Right lobe of liver (tissue), 6 donors: Measurements from ENCODE around the gene ZKSCAN4. TPM values are rescaled to one million over a fixed set of nuclear protein-coding genes. Genes with fewer than 3 reads are reported as not detected.
A peak's percentile ranks its signal among the peaks of the same experiment; 100 is the strongest.

Experiments
- ATAC-seq, 4 donors: fragments of 200-7000 bp; cut with Tn5 transposase; one replicate each; pipeline ENCODE4 v1.9.1; 2020; ENCODE audit warnings: mild to moderate bottlenecking in 4 of 4, moderate library complexity in 4 of 4
- DNase-seq, 3 donors: peaks; one replicate each; pipeline ENCODE4 v3.0.0-alpha.2; 2020
- H3K27ac ChIP-seq, 3 donors: fragments of 200-600 bp; one replicate each; pipeline ENCODE4 v1.8.0; 2022
- H3K27me3 ChIP-seq, 2 donors: fragments of 200-600 bp; one replicate each; pipeline ENCODE4 v1.8.0; 2022
- H3K36me3 ChIP-seq, 4 donors: fragments of 200-600 bp; sonication (generic) in 1 of 4; one replicate each; pipeline versions ENCODE4 v1.5.1 to v1.8.0; 2017 to 2022; ENCODE audit warnings: control low read depth in 1 of 4
- H3K4me1 ChIP-seq, 4 donors: fragments of 200-600 bp; sonication (generic) in 1 of 4; one replicate each; pipeline versions ENCODE4 v1.5.1 to v1.8.0; 2017 to 2022; ENCODE audit warnings: control low read depth in 1 of 4
- H3K4me3 ChIP-seq, 3 donors: fragments of 200-600 bp; one replicate each; pipeline ENCODE4 v1.8.0; 2022
- H3K9me3 ChIP-seq, 4 donors: fragments of 200-600 bp; sonication (generic) in 1 of 4; one replicate each; pipeline versions ENCODE4 v1.5.1 to v1.8.0; 2017 to 2022; ENCODE audit warnings: control low read depth in 1 of 4
- POLR2A ChIP-seq: fragments of 450-650 bp; IDR thresholded peaks from one replicate; pipeline ENCODE4 v1.6.1; 2017; ENCODE audit warnings: antibody characterized with exemption, mild to moderate bottlenecking
- WGBS: methylation state at CpG from one replicate; pipeline ENCODE4 v1.1.6; 2018; ENCODE audit warnings: low coverage, low lambda C conversion rate; ENCODE audit not compliant: insufficient coverage; ENCODE audit errors: missing lambda C conversion rate; 5-methylcytosine and 5-hydroxymethylcytosine counted together
- intact Hi-C, 2 donors: fragments of 100-400 bp; cut with DNase I; formaldehyde crosslinking; loops; one replicate each; pipeline versions ENCODE4 v1.11.2 to v1.14.1; 2022
- total RNA-seq, 6 experiments: library from RNA; depleted of rRNA in 2 of 6; stranded (reverse); fragments of >200 nt in 2 of 6; fragmentation: NEBNext Ultra II Directional in 3 of 6; extraction: Animal tissue kit (Norgen Biotek cat#: 25700) in 3 of 6; gene quantifications; one replicate each; pipeline versions ENCODE4 v1.1.0 to v1.2.4, GENCODE V29; 2016 to 2023
- TF ChIP-seq, protein P1 (sequence below), 4 donors: fragments of 200-600 bp in 3 of 4; fragments of 450-650 bp in 1 of 4; IDR thresholded peaks; one replicate each; pipeline versions ENCODE4 v1.5.1 to v1.8.0; 2016 to 2022; ENCODE audit warnings: antibody characterized with exemption in 4 of 4, mild to moderate bottlenecking in 2 of 4
- donor health status: DM: no; HTN: yes; CAD: no.
- donor health status: DM: no; HTN: no; CAD: no.
- donor health status: DM: no; HTN: no; CAD: no.
- donor health status: DM: no; HTN: yes; CAD: no.
- donor health status: DM: no; HTN: yes; CAD: no.

The ZKSCAN4 gene
- total RNA-seq, 6 experiments from 2014 or later = 1.1 to 2.6 (median 2.3) TPM

DNA sequence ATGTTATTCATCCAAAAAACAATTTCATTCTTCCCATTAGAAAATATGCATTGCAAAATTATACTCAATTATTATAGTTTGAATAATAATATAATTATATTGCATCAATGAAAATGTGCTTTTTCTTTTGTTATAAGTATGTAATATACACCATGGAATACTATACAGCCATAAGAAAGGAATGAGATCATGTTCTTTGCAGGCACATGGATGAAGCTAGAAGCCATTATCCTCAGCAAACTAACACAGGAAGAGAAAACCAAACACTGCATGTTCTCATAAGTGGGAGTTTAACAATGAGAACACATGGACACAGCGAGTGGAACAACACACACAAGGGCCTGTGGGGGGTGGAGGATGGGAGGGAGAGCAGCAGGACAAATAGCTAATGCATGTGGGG is 5.0 kb upstream of the ZKSCAN4 start:
- Histone ChIP-seq H3K36me3 (no peaks in the 10 kb centered on the region), H3K9me3 (no peaks in the 10 kb centered on the region), H3K4me1 (peaks cover 0 to 3% (median 0%) of the 10 kb centered on the region in 4 donors), H3K27me3 (no peaks in the 10 kb centered on the region), H3K27ac (no peak overlapping the region), H3K4me3 (no peak overlapping the region)
- no peak for ATAC-seq
- DNase-seq = no peak
- intact Hi-C loops = no loop called here
- WGBS = no CpG with 5 or more reads among the region's 1 CpG
- TF ChIP-seq POLR2A = no peak
- TF ChIP-seq, protein P1, sequence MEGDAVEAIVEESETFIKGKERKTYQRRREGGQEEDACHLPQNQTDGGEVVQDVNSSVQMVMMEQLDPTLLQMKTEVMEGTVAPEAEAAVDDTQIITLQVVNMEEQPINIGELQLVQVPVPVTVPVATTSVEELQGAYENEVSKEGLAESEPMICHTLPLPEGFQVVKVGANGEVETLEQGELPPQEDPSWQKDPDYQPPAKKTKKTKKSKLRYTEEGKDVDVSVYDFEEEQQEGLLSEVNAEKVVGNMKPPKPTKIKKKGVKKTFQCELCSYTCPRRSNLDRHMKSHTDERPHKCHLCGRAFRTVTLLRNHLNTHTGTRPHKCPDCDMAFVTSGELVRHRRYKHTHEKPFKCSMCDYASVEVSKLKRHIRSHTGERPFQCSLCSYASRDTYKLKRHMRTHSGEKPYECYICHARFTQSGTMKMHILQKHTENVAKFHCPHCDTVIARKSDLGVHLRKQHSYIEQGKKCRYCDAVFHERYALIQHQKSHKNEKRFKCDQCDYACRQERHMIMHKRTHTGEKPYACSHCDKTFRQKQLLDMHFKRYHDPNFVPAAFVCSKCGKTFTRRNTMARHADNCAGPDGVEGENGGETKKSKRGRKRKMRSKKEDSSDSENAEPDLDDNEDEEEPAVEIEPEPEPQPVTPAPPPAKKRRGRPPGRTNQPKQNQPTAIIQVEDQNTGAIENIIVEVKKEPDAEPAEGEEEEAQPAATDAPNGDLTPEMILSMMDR (IDR thresholded peaks at IDR 0.05) = no peak

DNA sequence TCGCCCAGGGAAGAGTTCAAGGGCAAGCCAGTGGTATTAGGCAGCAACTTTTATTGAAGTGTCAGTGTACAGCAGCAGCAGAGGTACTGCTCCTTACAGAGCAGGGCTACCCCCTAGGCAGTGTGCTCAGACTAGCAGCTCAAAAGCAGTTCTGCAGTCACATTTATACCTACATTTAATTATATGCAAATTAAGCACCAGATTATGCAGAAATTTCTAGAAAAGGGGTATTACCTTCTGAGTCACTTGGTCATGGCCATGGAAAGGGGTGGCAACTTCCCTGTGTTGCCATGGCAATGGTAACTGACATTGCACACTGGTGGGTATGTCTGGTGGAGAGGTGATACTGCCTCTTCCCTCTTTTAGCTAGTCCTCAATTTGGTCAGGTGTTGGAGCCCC is 2.1 kb upstream of the ZKSCAN4 start:
- Histone ChIP-seq H3K36me3 (peaks cover 0 to 1% (median 0%) of the 10 kb centered on the region in 4 donors), H3K4me1 (peaks cover 0 to 9% (median 2%) of the 10 kb centered on the region in 4 donors), H3K27ac (no peak overlapping the region), H3K4me3 (no peak overlapping the region), H3K27me3 (no peaks in the 10 kb centered on the region), H3K9me3 (no peaks in the 10 kb centered on the region)
- 60% methylated on average over 1 of the region's 1 CpG for WGBS
- TF ChIP-seq, protein P1 (IDR thresholded peaks at IDR 0.05) = no peak
- no peak for TF ChIP-seq POLR2A
- intact Hi-C loops = no loop called here
- DNase-seq (no peak), ATAC-seq (no peak)

DNA sequence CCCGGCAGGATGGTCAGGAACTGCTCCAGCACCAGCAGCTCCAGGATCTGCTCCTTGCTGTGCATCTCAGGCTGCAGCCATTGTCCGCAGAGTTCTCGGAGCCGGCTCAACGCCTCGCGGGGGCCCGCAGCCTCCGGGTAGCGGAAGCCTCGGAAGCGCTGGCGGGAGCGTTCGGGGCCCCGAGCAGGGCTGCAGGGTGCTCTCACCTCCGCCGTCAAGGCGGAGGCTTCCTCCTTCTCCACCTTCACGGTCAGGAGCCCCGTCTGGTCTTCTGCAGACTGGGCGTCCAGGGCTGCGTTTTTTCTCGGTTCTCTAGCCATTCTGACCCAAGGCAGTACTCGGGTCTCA is 434 bp downstream of the ZKSCAN4 start:
- no peak for TF ChIP-seq POLR2A
- TF ChIP-seq, protein P1 (IDR thresholded peaks at IDR 0.05) = no peak
- Histone ChIP-seq H3K4me1 (peaks cover 0 to 9% (median 2%) of the 10 kb centered on the region in 4 donors), H3K27me3 (no peaks in the 10 kb centered on the region), H3K4me3 (peak overlapping the region; percentile 59 to 95 (median 89)), H3K27ac (peak overlapping the region in 1 of 3 donors; percentile 24), H3K9me3 (no peaks in the 10 kb centered on the region), H3K36me3 (peaks cover 0 to 20% (median 0%) of the 10 kb centered on the region in 4 donors)
- intact Hi-C loops = no loop called here
- 0% methylated on average over 9 of the region's 25 CpGs for WGBS
- ATAC-seq = peak; percentile 51 to 57 (median 52)
- peak in 2 of 3 donors; percentile 32 to 58 for DNase-seq

DNA sequence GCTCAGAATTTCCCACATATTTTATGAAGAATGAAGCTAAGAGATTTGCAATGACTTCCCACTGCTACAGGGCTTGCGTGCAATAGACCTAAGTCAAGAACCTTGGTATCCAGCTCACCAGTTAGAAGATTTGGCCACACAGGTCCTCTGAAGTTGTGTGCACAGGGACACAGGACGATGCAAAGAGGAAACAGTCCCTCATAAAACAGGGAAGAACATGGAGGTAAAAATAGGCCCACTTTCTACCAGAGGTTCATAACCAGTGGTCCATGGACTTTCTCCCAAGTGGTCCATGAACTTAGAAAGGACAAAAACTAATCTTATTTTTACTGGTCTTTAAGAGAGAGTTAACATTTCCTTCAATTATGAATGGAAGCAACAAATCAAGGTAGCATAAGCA is 1.3 kb downstream of the ZKSCAN4 start:
- Histone ChIP-seq H3K4me3 (peak overlapping the region in 2 of 3 donors; percentile 59 to 95), H3K27ac (no peak overlapping the region), H3K9me3 (no peaks in the 10 kb centered on the region), H3K36me3 (peaks cover 0 to 28% (median 0%) of the 10 kb centered on the region in 4 donors), H3K4me1 (peaks cover 0 to 9% (median 2%) of the 10 kb centered on the region in 4 donors), H3K27me3 (no peaks in the 10 kb centered on the region)
- 80% methylated on average over 2 of the region's 2 CpGs for WGBS
- DNase-seq (no peak), ATAC-seq (no peak)
- no peak for TF ChIP-seq POLR2A
- TF ChIP-seq, protein P1 (IDR thresholded peaks at IDR 0.05) = no peak
- intact Hi-C loops = no loop called here

DNA sequence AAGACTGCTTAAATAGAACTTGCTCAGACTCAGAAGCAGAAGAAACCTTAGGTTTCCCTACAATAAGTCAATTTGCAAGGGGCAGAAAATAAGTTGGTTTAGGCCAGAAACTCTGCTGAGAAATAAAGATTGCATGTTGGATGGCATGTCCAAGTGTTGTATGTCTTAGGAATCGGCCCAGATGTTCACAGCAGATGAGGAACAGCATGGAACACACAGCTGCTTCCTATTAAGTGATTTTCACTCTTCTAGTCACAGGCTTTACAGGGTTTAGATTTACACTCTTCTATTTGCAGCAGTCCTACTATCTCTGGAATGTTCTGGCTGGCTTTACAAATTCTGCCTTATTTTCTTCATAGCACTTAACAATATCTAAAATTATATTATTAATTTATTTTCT is 3.2 kb downstream of the ZKSCAN4 start:
- no peak for DNase-seq

More for the DNA sequence above, 3.2 kb downstream of the ZKSCAN4 start:
- Histone ChIP-seq H3K4me1 (peaks cover 0 to 9% (median 2%) of the 10 kb centered on the region in 4 donors), H3K27ac (no peak overlapping the region), H3K4me3 (no peak overlapping the region), H3K9me3 (no peaks in the 10 kb centered on the region), H3K27me3 (no peaks in the 10 kb centered on the region), H3K36me3 (peaks cover 0 to 36% (median 4%) of the 10 kb centered on the region in 4 donors)
- ATAC-seq = no peak
- WGBS = 57% methylated on average over 1 of the region's 1 CpG
- intact Hi-C loops = no loop called here
- TF ChIP-seq, protein P1 (IDR thresholded peaks at IDR 0.05) = no peak
- TF ChIP-seq POLR2A = no peak
